Nephron (organoid): ENCODE measurements around the gene BTLA.

Source experiments
- H3K27ac Mint-ChIP-seq, 3 experiments: 2 replicates each; pipeline ENCODE4 v1.8.0; 2020; ENCODE audit warnings: mixed read lengths in 3 of 3, mild to moderate bottlenecking in 2 of 3, moderate library complexity in 1 of 3
- H3K27me3 Mint-ChIP-seq: 2 replicates; pipeline ENCODE4 v1.8.0; 2021; ENCODE audit warnings: low read depth, mild to moderate bottlenecking, moderate library complexity, mixed read lengths
- H3K36me3 Mint-ChIP-seq: 2 replicates; pipeline ENCODE4 v1.8.0; 2020; ENCODE audit warnings: low read depth, mixed read lengths
- H3K4me1 Mint-ChIP-seq: 2 replicates; pipeline ENCODE4 v1.8.0; 2020; ENCODE audit warnings: mixed read lengths
- H3K4me3 Mint-ChIP-seq, 3 experiments: 2 replicates each; pipeline ENCODE4 v1.8.0; 2020; ENCODE audit warnings: mild to moderate bottlenecking in 3 of 3, mixed read lengths in 3 of 3, moderate library complexity in 2 of 3
- H3K9me3 Mint-ChIP-seq: 2 replicates; pipeline ENCODE4 v1.8.0; 2020; ENCODE audit warnings: mixed read lengths
- CTCF ChIP-seq, 3 experiments: fragments of 200-600 bp; sonication (generic); IDR thresholded peaks; one replicate each; pipeline ENCODE4 v1.5.0; 2021; ENCODE audit warnings: antibody characterized with exemption in 3 of 3; ENCODE audit not compliant: unreplicated experiment in 3 of 3

The BTLA gene

GRCh38 chr3:112505907-112506306 lies 6.6 kb upstream of the BTLA start:
- H3K27ac Mint-ChIP-seq = no peak overlapping the region
- no peaks in the 10 kb centered on the region for H3K4me1 Mint-ChIP-seq
- H3K4me3 Mint-ChIP-seq = no peak overlapping the region
- H3K27me3 Mint-ChIP-seq = no peaks in the 10 kb centered on the region
- TF ChIP-seq CTCF (IDR thresholded peaks at IDR 0.05; ENCODE audit: unreplicated experiment in 3 of 3) = no peak
- peaks cover 13% of the 10 kb centered on the region for H3K9me3 Mint-ChIP-seq
- H3K36me3 Mint-ChIP-seq = no peaks in the 10 kb centered on the region

- no peak for TF ChIP-seq CTCF (IDR thresholded peaks at IDR 0.05; ENCODE audit: unreplicated experiment in 3 of 3)
- Mint-ChIP-seq H3K9me3 (peaks cover 8% of the 10 kb centered on the region), H3K27ac (no peak overlapping the region), H3K4me1 (no peaks in the 10 kb centered on the region), H3K36me3 (no peaks in the 10 kb centered on the region), H3K4me3 (no peak overlapping the region), H3K27me3 (no peaks in the 10 kb centered on the region)
Measured at GRCh38 chr3:112504123-112504522, 4.9 kb upstream of the BTLA start.

GRCh38 chr3:112503304-112503972 lies 4.2 kb upstream of the BTLA start:
- Mint-ChIP-seq H3K36me3 (no peaks in the 10 kb centered on the region), H3K4me1 (no peaks in the 10 kb centered on the region), H3K27ac (no peak overlapping the region), H3K4me3 (no peak overlapping the region), H3K9me3 (peaks cover 3% of the 10 kb centered on the region), H3K27me3 (no peaks in the 10 kb centered on the region)
- no peak for TF ChIP-seq CTCF (IDR thresholded peaks at IDR 0.05; ENCODE audit: unreplicated experiment in 3 of 3)

- Mint-ChIP-seq H3K27ac (no peak overlapping the region), H3K4me3 (no peak overlapping the region), H3K27me3 (no peaks in the 10 kb centered on the region), H3K36me3 (no peaks in the 10 kb centered on the region), H3K9me3 (no peaks in the 10 kb centered on the region), H3K4me1 (no peaks in the 10 kb centered on the region)
- no peak for TF ChIP-seq CTCF (IDR thresholded peaks at IDR 0.05; ENCODE audit: unreplicated experiment in 3 of 3)
Measured at GRCh38 chr3:112500621-112501020, 1.3 kb upstream of the BTLA start.

- no peaks in the 10 kb centered on the region for H3K27me3 Mint-ChIP-seq
- H3K4me1 Mint-ChIP-seq = no peaks in the 10 kb centered on the region
- TF ChIP-seq CTCF (IDR thresholded peaks at IDR 0.05; ENCODE audit: unreplicated experiment in 3 of 3) = no peak
- H3K9me3 Mint-ChIP-seq = no peaks in the 10 kb centered on the region
- H3K27ac Mint-ChIP-seq = no peak overlapping the region
- no peaks in the 10 kb centered on the region for H3K36me3 Mint-ChIP-seq
- no peak overlapping the region for H3K4me3 Mint-ChIP-seq
Measured at GRCh38 chr3:112497897-112498548, 1.2 kb downstream of the BTLA start.
